ENCODE measurements around the gene HSPB1.

- TF ChIP-seq CTCF (conservative IDR thresholded peaks at IDR 0.05; ENCODE audit: low read length), result no peak
- TF ChIP-seq EZH2phosphoT487 (IDR thresholded peaks at IDR 0.05; ENCODE audit: borderline replicate concordance), result no peak
Measured at GRCh38 chr7:76352193-76352592, 49.7 kb downstream of the HSPB1 start.

All from Loucy (cell line).